Tibial nerve (tissue), 4 donors: ENCODE data around the gene PLCB4.

Experiments
- EP300 ChIP-seq, 2 donors: sonication (generic); formaldehyde crosslinking; IDR thresholded peaks; one replicate each; pipeline ENCODE4 v1.6.1; 2017; ENCODE audit warnings: antibody characterized with exemption in 2 of 2, mild to moderate bottlenecking in 1 of 2
- POLR2A ChIP-seq, 2 donors: fragments of 450-650 bp; IDR thresholded peaks; one replicate each; pipeline ENCODE4 v1.6.1; 2017; ENCODE audit warnings: antibody characterized with exemption in 2 of 2, mild to moderate bottlenecking in 2 of 2, moderate library complexity in 2 of 2
- TF ChIP-seq, protein P1 (sequence below), 5 experiments: fragments of 200-600 bp in 3 of 5; fragments of 450-650 bp in 2 of 5; sonication (generic) in 3 of 5; IDR thresholded peaks; one replicate each; pipeline ENCODE4 v1.5.1; 2016 to 2019; ENCODE audit warnings: antibody characterized with exemption in 5 of 5, mild to moderate bottlenecking in 3 of 5, moderate library complexity in 2 of 5

DNA sequence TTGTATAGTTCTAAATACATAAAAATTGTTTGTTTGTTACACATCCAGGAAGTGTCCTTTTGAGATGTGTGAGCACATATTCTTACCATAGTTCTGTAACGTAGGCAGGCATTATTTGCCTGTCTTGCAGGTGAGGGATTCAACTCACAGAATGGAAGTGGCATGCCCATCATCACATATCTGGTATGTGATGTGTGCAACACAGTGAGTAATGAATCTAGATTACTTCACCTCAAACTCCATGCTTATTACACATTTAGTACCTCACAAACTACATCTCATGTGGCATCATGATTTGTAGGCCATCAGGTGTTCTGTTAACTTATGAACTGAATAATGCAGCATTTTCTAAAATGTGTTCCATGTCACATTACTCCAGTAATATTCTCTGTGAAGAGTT, 181.6 kb downstream of the PLCB4 start:
- TF ChIP-seq, protein P1, sequence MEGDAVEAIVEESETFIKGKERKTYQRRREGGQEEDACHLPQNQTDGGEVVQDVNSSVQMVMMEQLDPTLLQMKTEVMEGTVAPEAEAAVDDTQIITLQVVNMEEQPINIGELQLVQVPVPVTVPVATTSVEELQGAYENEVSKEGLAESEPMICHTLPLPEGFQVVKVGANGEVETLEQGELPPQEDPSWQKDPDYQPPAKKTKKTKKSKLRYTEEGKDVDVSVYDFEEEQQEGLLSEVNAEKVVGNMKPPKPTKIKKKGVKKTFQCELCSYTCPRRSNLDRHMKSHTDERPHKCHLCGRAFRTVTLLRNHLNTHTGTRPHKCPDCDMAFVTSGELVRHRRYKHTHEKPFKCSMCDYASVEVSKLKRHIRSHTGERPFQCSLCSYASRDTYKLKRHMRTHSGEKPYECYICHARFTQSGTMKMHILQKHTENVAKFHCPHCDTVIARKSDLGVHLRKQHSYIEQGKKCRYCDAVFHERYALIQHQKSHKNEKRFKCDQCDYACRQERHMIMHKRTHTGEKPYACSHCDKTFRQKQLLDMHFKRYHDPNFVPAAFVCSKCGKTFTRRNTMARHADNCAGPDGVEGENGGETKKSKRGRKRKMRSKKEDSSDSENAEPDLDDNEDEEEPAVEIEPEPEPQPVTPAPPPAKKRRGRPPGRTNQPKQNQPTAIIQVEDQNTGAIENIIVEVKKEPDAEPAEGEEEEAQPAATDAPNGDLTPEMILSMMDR (IDR thresholded peaks at IDR 0.05) = no peak
- no peak for TF ChIP-seq POLR2A (IDR thresholded peaks at IDR 0.05)
- TF ChIP-seq EP300 (IDR thresholded peaks at IDR 0.05) = no peak
